Ishikawa (cell line): ENCODE data around the gene WDR72.

ENCODE experiments used
- EP300 ChIP-seq: IDR thresholded peaks from 2 replicates; pipeline ENCODE4 v1.6.1; 2012; ENCODE audit warnings: borderline replicate concordance
- MAX ChIP-seq: IDR thresholded peaks from 2 replicates; pipeline ENCODE4 v1.6.1; 2012
- YY1 ChIP-seq: IDR thresholded peaks from 2 replicates; pipeline ENCODE4 v1.6.1; 2012; ENCODE audit warnings: low read depth

GRCh38 chr15:53525894-53526293, 233.6 kb downstream of the WDR72 start:
- TF ChIP-seq MAX (no peak), EP300 (no peak), YY1 (no peak)
